Pons (tissue), 1 donor: ENCODE results near the gene SH3BP5L.

ENCODE experiments used
- DNase-seq: peaks from one replicate; pipeline ENCODE4 v3.0.0-alpha.2; 2016; ENCODE audit warnings: low spot score

The SH3BP5L gene

GRCh38 chr1:248825573-248825908, 174 bp downstream of the SH3BP5L start:
- no peak for DNase-seq

GRCh38 chr1:248825136-248825535, 579 bp downstream of the SH3BP5L start:
- no peak for DNase-seq

- no peak for DNase-seq
These were observed 1.0 kb downstream of the SH3BP5L start for GRCh38 chr1:248824701-248825100.

- no peak for DNase-seq
These were observed 1.4 kb downstream of the SH3BP5L start for GRCh38 chr1:248824301-248824700.

GRCh38 chr1:248823517-248824001, 2.2 kb downstream of the SH3BP5L start:
- no peak for DNase-seq

GRCh38 chr1:248822148-248823032, 3.3 kb downstream of the SH3BP5L start:
- no peak for DNase-seq

GRCh38 chr1:248821641-248822040, 4.1 kb downstream of the SH3BP5L start:
- DNase-seq, result no peak

GRCh38 chr1:248821101-248821500, 4.6 kb downstream of the SH3BP5L start:
- DNase-seq, result no peak

GRCh38 chr1:248820041-248820585, 5.6 kb downstream of the SH3BP5L start:
- DNase-seq, result no peak

- no peak for DNase-seq
These were observed 7.0 kb downstream of the SH3BP5L start for GRCh38 chr1:248818505-248819374.

GRCh38 chr1:248817065-248817464, 8.7 kb downstream of the SH3BP5L start:
- DNase-seq, result no peak

GRCh38 chr1:248816042-248816851, 9.5 kb downstream of the SH3BP5L start:
- DNase-seq, result no peak

GRCh38 chr1:248815407-248816034, 10.2 kb downstream of the SH3BP5L start:
- DNase-seq, result no peak

GRCh38 chr1:248814351-248814750, 11.4 kb downstream of the SH3BP5L start:
- DNase-seq, result no peak

GRCh38 chr1:248813546-248813945, 12.2 kb downstream of the SH3BP5L start:
- no peak for DNase-seq

GRCh38 chr1:248812736-248813425, 12.8 kb downstream of the SH3BP5L start:
- no peak for DNase-seq

GRCh38 chr1:248811514-248812490, 13.9 kb downstream of the SH3BP5L start:
- DNase-seq, result no peak

- no peak for DNase-seq
These were observed 14.8 kb downstream of the SH3BP5L start for GRCh38 chr1:248810727-248811513.
